ENCODE data around the gene BCAS3. TPM values are rescaled to one million over a fixed set of nuclear protein-coding genes. Genes with fewer than 3 reads are reported as not detected.

BCAS3 gene
- total RNA-seq, 1 donor, result 23.7 TPM

DNA sequence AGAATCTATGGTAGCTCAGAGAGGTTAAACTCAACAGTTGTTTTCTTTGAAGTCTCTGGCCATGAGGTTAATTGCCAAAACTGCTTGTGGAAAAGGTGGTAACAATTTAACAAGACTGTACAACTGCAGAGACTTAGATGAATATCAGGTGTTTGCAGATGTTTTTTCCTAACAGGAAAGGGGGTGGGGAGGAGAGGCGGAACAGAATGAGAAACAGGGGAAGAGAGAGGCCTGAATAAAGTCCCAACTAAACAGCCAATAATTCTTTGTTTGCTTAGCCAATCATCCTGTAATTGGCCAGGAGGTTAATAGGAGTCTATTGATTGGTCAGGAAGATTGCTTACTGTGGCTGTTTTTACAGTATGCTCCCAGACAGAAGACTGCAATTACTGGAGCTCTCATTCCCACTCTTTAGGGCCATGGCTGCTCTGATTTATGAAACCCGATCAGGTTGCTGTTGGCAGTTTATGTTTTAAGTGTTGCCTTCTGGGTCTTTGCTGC, 472.3 kb downstream of the BCAS3 start:
- TF ChIP-seq, protein P1, sequence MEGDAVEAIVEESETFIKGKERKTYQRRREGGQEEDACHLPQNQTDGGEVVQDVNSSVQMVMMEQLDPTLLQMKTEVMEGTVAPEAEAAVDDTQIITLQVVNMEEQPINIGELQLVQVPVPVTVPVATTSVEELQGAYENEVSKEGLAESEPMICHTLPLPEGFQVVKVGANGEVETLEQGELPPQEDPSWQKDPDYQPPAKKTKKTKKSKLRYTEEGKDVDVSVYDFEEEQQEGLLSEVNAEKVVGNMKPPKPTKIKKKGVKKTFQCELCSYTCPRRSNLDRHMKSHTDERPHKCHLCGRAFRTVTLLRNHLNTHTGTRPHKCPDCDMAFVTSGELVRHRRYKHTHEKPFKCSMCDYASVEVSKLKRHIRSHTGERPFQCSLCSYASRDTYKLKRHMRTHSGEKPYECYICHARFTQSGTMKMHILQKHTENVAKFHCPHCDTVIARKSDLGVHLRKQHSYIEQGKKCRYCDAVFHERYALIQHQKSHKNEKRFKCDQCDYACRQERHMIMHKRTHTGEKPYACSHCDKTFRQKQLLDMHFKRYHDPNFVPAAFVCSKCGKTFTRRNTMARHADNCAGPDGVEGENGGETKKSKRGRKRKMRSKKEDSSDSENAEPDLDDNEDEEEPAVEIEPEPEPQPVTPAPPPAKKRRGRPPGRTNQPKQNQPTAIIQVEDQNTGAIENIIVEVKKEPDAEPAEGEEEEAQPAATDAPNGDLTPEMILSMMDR (IDR thresholded peaks at IDR 0.05; ENCODE audit: insufficient read depth, low read depth, low read length), result no peak
- DNase-seq (ENCODE audit: low read depth), result peak; percentile 59
- no peak overlapping the region for H3K4me3 ChIP-seq (ENCODE audit: low read depth, low read length)

DNA sequence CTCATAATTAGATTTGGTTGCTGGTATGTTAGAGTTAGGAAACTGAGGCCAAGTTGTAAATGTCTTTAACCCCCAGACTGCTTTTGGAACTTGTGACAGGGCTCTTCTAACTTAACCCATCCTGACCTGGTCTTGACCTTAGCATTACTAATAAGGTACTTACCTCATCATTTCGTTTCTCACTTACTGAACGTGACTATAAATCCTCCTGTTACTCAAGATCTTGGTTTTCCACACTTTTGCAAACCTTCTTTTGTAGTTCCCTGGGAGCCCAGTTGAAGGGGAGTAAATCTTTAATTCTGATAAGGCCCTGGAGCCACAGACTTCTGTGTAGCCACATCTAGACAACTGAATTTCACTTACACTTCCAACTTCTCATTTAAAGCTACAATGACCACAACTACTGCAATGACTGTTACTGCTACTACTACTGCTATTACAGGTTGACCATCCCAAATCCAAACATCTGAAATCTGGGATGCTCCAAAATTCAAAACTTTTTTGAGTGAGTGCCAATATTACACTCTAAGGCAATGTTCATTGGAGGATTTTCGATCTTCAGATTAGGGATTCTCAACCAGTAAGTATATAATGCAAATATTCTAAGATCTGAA, 473.1 kb downstream of the BCAS3 start:
- TF ChIP-seq, protein P1 (IDR thresholded peaks at IDR 0.05; ENCODE audit: insufficient read depth, low read depth, low read length), result no peak
- peak; percentile 66 for DNase-seq (ENCODE audit: low read depth)
- H3K4me3 ChIP-seq (ENCODE audit: low read depth, low read length), result no peak overlapping the region

DNA sequence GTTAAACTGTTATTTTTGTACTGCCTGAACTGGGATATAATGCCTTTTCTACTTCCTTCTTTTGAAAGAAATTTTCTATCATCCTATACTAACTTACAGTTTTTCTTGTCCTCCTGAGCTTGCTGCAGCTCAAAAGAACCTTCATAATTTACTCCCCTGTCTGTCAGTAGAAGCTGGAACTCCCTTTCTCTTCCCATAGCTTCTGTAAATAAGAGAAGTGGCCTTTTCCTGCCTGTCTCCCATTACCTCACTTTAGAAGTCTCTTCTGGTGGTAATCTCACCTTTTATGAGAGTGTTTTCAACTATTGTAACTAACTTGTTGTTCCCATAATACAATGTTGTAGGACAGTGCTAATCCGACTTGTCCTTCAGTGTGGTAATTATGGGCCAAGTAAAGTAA, 475.2 kb downstream of the BCAS3 start:
- TF ChIP-seq, protein P1 (IDR thresholded peaks at IDR 0.05; ENCODE audit: insufficient read depth, low read depth, low read length), result no peak
- no peak overlapping the region for H3K4me3 ChIP-seq (ENCODE audit: low read depth, low read length)
- DNase-seq (ENCODE audit: low read depth), result no peak

DNA sequence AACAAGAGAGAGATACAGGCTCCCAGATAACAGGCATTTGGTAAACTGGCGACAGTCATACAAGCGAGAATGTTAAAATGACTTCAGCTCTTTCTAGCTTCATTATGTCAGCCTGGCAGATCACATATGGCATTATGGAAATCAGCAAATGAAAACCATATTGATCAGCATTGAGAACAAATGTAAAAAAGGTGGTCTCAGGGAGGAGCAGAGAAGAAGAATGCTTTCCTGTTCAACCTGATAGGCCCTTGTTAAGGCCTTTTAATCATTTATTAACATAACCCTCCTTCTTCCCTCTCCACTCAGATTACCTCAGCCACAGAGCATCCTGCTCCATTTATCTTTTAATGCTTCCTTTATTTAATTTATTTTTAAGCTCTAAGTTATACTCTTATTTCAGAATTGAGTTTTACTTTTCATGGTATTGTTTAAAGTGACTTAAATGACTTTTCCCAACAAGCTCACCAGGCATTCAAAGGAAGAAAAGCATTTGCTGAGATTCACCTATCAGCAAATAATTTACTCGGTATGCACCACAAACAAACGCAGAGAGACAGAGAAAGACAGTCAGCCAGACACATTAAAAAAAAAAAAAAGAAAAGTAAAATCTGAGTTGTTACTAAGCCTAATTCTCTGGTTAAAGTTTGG, 478.1 kb downstream of the BCAS3 start:
- H3K4me3 ChIP-seq (ENCODE audit: low read depth, low read length), result no peak overlapping the region
- DNase-seq (ENCODE audit: low read depth), result no peak
- TF ChIP-seq, protein P1 (IDR thresholded peaks at IDR 0.05; ENCODE audit: insufficient read depth, low read depth, low read length), result no peak

DNA sequence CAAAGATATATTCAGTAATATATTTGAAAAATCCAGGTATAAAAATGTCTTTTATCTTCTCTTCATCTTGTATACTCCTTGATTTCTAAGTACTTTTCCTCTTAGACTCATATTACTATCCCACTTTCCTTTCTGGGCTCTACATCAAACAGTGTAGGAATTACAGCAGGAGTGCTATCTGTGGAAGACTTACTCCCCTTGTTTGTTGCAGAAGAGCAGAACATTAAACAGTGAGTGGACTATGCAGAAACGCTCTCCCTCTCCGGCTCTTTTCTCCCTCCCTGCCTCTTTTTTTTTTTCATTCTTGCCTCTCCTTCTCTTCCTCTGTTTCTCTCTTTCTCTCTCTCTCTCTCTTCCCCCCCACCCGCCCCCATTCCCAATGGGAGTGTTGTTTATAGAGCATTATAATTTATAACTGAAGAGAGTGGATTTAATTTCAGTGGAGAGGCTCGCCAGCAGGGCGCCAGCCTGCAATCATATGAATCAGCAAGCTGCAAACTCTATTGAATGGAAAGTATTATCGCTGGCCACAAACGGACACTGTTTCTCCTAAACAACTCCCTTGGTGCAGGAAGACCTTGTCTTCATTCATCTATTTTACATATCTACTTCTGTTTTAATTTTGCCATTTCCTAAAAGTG, 479.7 kb downstream of the BCAS3 start:
- TF ChIP-seq, protein P1 (IDR thresholded peaks at IDR 0.05; ENCODE audit: insufficient read depth, low read depth, low read length), result no peak
- peak; percentile 73 for DNase-seq (ENCODE audit: low read depth)
- H3K4me3 ChIP-seq (ENCODE audit: low read depth, low read length), result peak overlapping the region; percentile 34

GRCh38 chr17:61158376-61158775, 480.7 kb downstream of the BCAS3 start:
- TF ChIP-seq, protein P1 (IDR thresholded peaks at IDR 0.05; ENCODE audit: insufficient read depth, low read depth, low read length), result no peak
- peak; percentile 30 for DNase-seq (ENCODE audit: low read depth)
- H3K4me3 ChIP-seq (ENCODE audit: low read depth, low read length), result peak overlapping the region; percentile 10
